ENCODE data around the gene AKT1.
A peak's percentile ranks its signal among the peaks of the same experiment; 100 is the strongest.

The AKT1 gene

GRCh38 chr14:104771374-104771773 lies 24.2 kb downstream of the AKT1 start:
- DNase-seq, result no peak

GRCh38 chr14:104770851-104771272 lies 24.7 kb downstream of the AKT1 start:
- no peak for DNase-seq

- DNase-seq, result no peak
Observed at GRCh38 chr14:104770072-104770579, 25.4 kb downstream of the AKT1 start.

- no peak for DNase-seq
Observed at GRCh38 chr14:104769324-104770071, 26.1 kb downstream of the AKT1 start.

GRCh38 chr14:104768437-104769323 lies 26.9 kb downstream of the AKT1 start:
- DNase-seq, result no peak

GRCh38 chr14:104767634-104767918 lies 28.0 kb downstream of the AKT1 start:
- DNase-seq, result no peak

- no peak for DNase-seq
Observed at GRCh38 chr14:104766863-104767633, 28.5 kb downstream of the AKT1 start.

- DNase-seq, result no peak
Observed at GRCh38 chr14:104766256-104766862, 29.2 kb downstream of the AKT1 start.

GRCh38 chr14:104765517-104765916 lies 30.0 kb downstream of the AKT1 start:
- no peak for DNase-seq

- DNase-seq, result no peak
Observed at GRCh38 chr14:104758981-104759969, 36.3 kb downstream of the AKT1 start.

- DNase-seq, result no peak
Observed at GRCh38 chr14:104757681-104758392, 37.7 kb downstream of the AKT1 start.

GRCh38 chr14:104757238-104757585 lies 38.3 kb downstream of the AKT1 start:
- DNase-seq, result no peak

GRCh38 chr14:104756477-104757237 lies 38.9 kb downstream of the AKT1 start:
- no peak for DNase-seq

- no peak for DNase-seq
Observed at GRCh38 chr14:104755621-104756020, 39.9 kb downstream of the AKT1 start.

- no peak for DNase-seq
Observed at GRCh38 chr14:104754213-104754851, 41.2 kb downstream of the AKT1 start.

- DNase-seq, result no peak
Observed at GRCh38 chr14:104753528-104754212, 41.9 kb downstream of the AKT1 start.

GRCh38 chr14:104752735-104753527 lies 42.6 kb downstream of the AKT1 start, which contains the start of gene SIVA1:
Gene SIVA1, plus strand, starts transcription at chr14:104753147. Its CDS starts 55 bp downstream, at chr14:104753202.
- peak; percentile 97 for DNase-seq

GRCh38 chr14:104752423-104752734 lies 43.2 kb downstream of the AKT1 start:
- no peak for DNase-seq
